GM06990 (cell line): ENCODE results near the gene RBM10.

Experiments used
- DNase-seq: peaks from one replicate; pipeline ENCODE4 v3.0.0-alpha.2; 2011; ENCODE audit not compliant: insufficient read length; ENCODE audit errors: extremely low read depth
- H3K27me3 ChIP-seq: replicated peaks from 2 replicates; pipeline ENCODE4 v1.6.0; 2011; ENCODE audit warnings: low read length; ENCODE audit not compliant: control insufficient read depth, insufficient read depth
- H3K36me3 ChIP-seq: 2 replicates; pipeline ENCODE4 v1.5.1; 2011; ENCODE audit warnings: low read length; ENCODE audit not compliant: control insufficient read depth, insufficient read depth
- H3K4me3 ChIP-seq: replicated peaks from 2 replicates; pipeline ENCODE4 v1.5.1; 2011; ENCODE audit warnings: low read depth, mild to moderate bottlenecking, control low read depth, low read length
- CTCF ChIP-seq: IDR thresholded peaks from 2 replicates; pipeline ENCODE4 v1.5.1; 2011; ENCODE audit warnings: low read length, control low read depth, mild to moderate bottlenecking, inconsistent platforms; ENCODE audit not compliant: insufficient read depth, poor library complexity, severe bottlenecking

Gene RBM10

GRCh38 chrX:47169273-47169672 is 24.3 kb downstream of the RBM10 start:
- TF ChIP-seq CTCF: no peak
- H3K36me3 ChIP-seq: peaks cover 5% of the 10 kb centered on the region
- DNase-seq: no peak
- no peak overlapping the region for H3K4me3 ChIP-seq
- H3K27me3 ChIP-seq: no peaks in the 10 kb centered on the region

GRCh38 chrX:47169726-47170515 is 24.9 kb downstream of the RBM10 start:
- Histone ChIP-seq H3K27me3 (no peaks in the 10 kb centered on the region), H3K4me3 (no peak overlapping the region), H3K36me3 (peaks cover 5% of the 10 kb centered on the region)
- no peak for TF ChIP-seq CTCF
- no peak for DNase-seq

- Histone ChIP-seq H3K36me3 (peaks cover 8% of the 10 kb centered on the region), H3K27me3 (no peaks in the 10 kb centered on the region), H3K4me3 (no peak overlapping the region)
- DNase-seq: no peak
- no peak for TF ChIP-seq CTCF
Observed at GRCh38 chrX:47170861-47171692, 26.1 kb downstream of the RBM10 start.

GRCh38 chrX:47171996-47172395 is 27.0 kb downstream of the RBM10 start:
- no peak for DNase-seq
- Histone ChIP-seq H3K4me3 (no peak overlapping the region), H3K36me3 (peaks cover 9% of the 10 kb centered on the region), H3K27me3 (no peaks in the 10 kb centered on the region)
- TF ChIP-seq CTCF: no peak

GRCh38 chrX:47172549-47172948 is 27.5 kb downstream of the RBM10 start:
- peaks cover 9% of the 10 kb centered on the region for H3K36me3 ChIP-seq
- DNase-seq: no peak
- H3K4me3 ChIP-seq: no peak overlapping the region
- no peak for TF ChIP-seq CTCF
- H3K27me3 ChIP-seq: no peaks in the 10 kb centered on the region
